ENCODE measurements around the gene KRT6A. TPM values are rescaled to one million over a fixed set of nuclear protein-coding genes. Genes with fewer than 3 reads are reported as not detected.

Gene KRT6A
- total RNA-seq, 4 donors from 2014 or later: not detected

DNA sequence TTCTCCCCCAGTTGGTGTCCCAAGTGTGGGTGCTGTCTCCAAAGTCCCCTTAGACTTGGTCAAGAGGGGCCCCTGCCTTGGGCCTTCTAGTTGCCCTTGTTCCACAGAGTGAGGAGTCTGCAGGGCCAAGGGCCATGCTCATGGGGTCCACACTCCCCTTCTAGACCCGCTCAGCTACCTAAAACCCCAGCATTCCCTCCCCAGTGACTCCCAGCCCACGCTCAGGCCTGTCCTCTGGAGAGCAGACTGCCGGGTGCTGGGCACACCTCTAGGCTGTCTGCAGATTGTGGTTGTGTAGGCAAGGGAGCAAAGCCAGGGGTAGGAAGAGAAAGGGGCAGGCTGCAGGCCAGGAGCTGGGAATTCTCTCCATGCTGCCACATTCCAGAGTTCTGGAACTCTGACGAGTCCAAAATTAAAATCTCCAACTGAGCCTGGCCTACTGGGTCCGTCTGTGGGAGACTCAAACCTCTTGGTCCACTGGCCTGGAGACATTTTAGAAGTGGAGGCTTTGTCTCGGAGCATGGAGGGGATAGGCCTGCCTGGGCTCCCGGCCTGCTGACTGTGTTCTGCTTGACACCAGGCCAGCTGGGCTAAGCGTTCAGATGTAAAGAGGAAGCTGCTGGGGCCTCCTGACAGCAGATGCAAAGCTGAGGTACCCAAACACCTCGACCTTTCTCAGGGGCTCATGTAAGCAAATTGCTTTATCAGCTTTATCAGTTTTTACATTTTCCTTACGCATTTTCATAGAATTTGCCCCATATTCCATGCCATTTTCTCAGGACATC, 40.8 kb upstream of the KRT6A start:
- DNase-seq (no peak), ATAC-seq (no peak)
- H3K4me1 ChIP-seq: no peaks in the 10 kb centered on the region
- H3K36me3 ChIP-seq: no peaks in the 10 kb centered on the region
- H3K27me3 ChIP-seq: no peaks in the 10 kb centered on the region
- H3K4me3 ChIP-seq: no peak overlapping the region
- H3K9me3 ChIP-seq: no peaks in the 10 kb centered on the region
- in situ Hi-C loops (cut with MboI; ENCODE audit: low sequenced_read_pairs in 4 of 4): no loop called here
- no peak overlapping the region for H3K27ac ChIP-seq
- intact Hi-C loops (cut with DNase I; ENCODE audit: low total_unique reads): no loop called here
- TF ChIP-seq POLR2A (IDR thresholded peaks at IDR 0.05): no peak
- TF ChIP-seq, protein P1, sequence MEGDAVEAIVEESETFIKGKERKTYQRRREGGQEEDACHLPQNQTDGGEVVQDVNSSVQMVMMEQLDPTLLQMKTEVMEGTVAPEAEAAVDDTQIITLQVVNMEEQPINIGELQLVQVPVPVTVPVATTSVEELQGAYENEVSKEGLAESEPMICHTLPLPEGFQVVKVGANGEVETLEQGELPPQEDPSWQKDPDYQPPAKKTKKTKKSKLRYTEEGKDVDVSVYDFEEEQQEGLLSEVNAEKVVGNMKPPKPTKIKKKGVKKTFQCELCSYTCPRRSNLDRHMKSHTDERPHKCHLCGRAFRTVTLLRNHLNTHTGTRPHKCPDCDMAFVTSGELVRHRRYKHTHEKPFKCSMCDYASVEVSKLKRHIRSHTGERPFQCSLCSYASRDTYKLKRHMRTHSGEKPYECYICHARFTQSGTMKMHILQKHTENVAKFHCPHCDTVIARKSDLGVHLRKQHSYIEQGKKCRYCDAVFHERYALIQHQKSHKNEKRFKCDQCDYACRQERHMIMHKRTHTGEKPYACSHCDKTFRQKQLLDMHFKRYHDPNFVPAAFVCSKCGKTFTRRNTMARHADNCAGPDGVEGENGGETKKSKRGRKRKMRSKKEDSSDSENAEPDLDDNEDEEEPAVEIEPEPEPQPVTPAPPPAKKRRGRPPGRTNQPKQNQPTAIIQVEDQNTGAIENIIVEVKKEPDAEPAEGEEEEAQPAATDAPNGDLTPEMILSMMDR (IDR thresholded peaks at IDR 0.05 in 4 of 5, conservative IDR thresholded peaks at IDR 0.05 in 1 of 5): no peak

DNA sequence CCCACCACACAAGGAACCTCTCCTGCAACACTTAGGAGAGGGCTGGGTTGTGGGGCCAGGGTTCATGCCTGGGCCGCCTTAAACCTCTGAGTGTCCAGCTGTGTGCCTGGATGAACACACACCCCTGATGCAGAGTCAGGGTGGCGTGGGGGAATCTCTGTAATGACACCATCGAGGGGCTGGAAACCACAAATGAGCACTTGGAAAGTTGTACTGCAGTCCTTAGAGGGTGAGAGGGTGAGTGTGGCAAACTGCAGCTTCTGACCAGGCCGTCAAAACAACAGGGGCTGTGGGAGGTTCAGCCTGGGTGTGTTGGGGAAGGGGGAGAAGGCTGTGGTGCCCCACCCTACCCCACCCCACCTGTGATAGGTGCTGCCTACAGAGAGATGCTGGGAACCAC, 39.6 kb upstream of the KRT6A start:
- Histone ChIP-seq H3K27ac (no peak overlapping the region), H3K9me3 (no peaks in the 10 kb centered on the region), H3K4me3 (no peak overlapping the region), H3K36me3 (no peaks in the 10 kb centered on the region), H3K4me1 (no peaks in the 10 kb centered on the region), H3K27me3 (no peaks in the 10 kb centered on the region)
- intact Hi-C loops (cut with DNase I; ENCODE audit: low total_unique reads) (no loop called here), in situ Hi-C loops (cut with MboI; ENCODE audit: low sequenced_read_pairs in 4 of 4) (no loop called here)
- DNase-seq (no peak), ATAC-seq (no peak)
- TF ChIP-seq, protein P1 (IDR thresholded peaks at IDR 0.05 in 4 of 5, conservative IDR thresholded peaks at IDR 0.05 in 1 of 5): no peak
- no peak for TF ChIP-seq POLR2A (IDR thresholded peaks at IDR 0.05)

- in situ Hi-C loops (cut with MboI; ENCODE audit: low sequenced_read_pairs in 4 of 4) (no loop called here), intact Hi-C loops (cut with DNase I; ENCODE audit: low total_unique reads) (no loop called here)
- no peaks in the 10 kb centered on the region for H3K36me3 ChIP-seq
- no peaks in the 10 kb centered on the region for H3K4me1 ChIP-seq
- DNase-seq: no peak
- ATAC-seq: no peak
- no peak for TF ChIP-seq POLR2A (IDR thresholded peaks at IDR 0.05)
- TF ChIP-seq, protein P1 (IDR thresholded peaks at IDR 0.05 in 4 of 5, conservative IDR thresholded peaks at IDR 0.05 in 1 of 5): no peak
- H3K27me3 ChIP-seq: no peaks in the 10 kb centered on the region
- no peak overlapping the region for H3K4me3 ChIP-seq
- H3K9me3 ChIP-seq: no peaks in the 10 kb centered on the region
- no peak overlapping the region for H3K27ac ChIP-seq
Measured at GRCh38 chr12:52531566-52532300, 38.7 kb upstream of the KRT6A start.

GRCh38 chr12:52530905-52531304, 37.8 kb upstream of the KRT6A start:
- no peak overlapping the region for H3K27ac ChIP-seq
- in situ Hi-C loops (cut with MboI; ENCODE audit: low sequenced_read_pairs in 4 of 4) (no loop called here), intact Hi-C loops (cut with DNase I; ENCODE audit: low total_unique reads) (no loop called here)
- TF ChIP-seq POLR2A (IDR thresholded peaks at IDR 0.05): no peak
- TF ChIP-seq, protein P1 (IDR thresholded peaks at IDR 0.05 in 4 of 5, conservative IDR thresholded peaks at IDR 0.05 in 1 of 5): no peak
- no peaks in the 10 kb centered on the region for H3K36me3 ChIP-seq
- no peak for DNase-seq
- no peak overlapping the region for H3K4me3 ChIP-seq
- ATAC-seq: no peak
- no peaks in the 10 kb centered on the region for H3K27me3 ChIP-seq
- H3K4me1 ChIP-seq: no peaks in the 10 kb centered on the region
- H3K9me3 ChIP-seq: no peaks in the 10 kb centered on the region

Measured in gastrocnemius medialis (tissue), 4 donors.